ENCODE results near the gene SIRT2.

SIRT2 gene

GRCh38 chr19:38920602-38921419 lies 21.4 kb upstream of the SIRT2 start:
- no peak for DNase-seq (ENCODE audit: low read depth in 2 of 3, low spot score in 2 of 3)

GRCh38 chr19:38919837-38920601 lies 20.6 kb upstream of the SIRT2 start:
- no peak for DNase-seq (ENCODE audit: low read depth in 2 of 3, low spot score in 2 of 3)

GRCh38 chr19:38918526-38918925 lies 19.1 kb upstream of the SIRT2 start:
- no peak for DNase-seq (ENCODE audit: low read depth in 2 of 3, low spot score in 2 of 3)

GRCh38 chr19:38917921-38918491 lies 18.6 kb upstream of the SIRT2 start:
- no peak for DNase-seq (ENCODE audit: low read depth in 2 of 3, low spot score in 2 of 3)

GRCh38 chr19:38917516-38917915 lies 18.1 kb upstream of the SIRT2 start:
- DNase-seq (ENCODE audit: low read depth in 2 of 3, low spot score in 2 of 3) = no peak

GRCh38 chr19:38915329-38916321 lies 16.2 kb upstream of the SIRT2 start:
- no peak for DNase-seq (ENCODE audit: low read depth in 2 of 3, low spot score in 2 of 3)

- no peak for DNase-seq (ENCODE audit: low read depth in 2 of 3, low spot score in 2 of 3)
These were observed 14.5 kb upstream of the SIRT2 start for GRCh38 chr19:38913958-38914357.

GRCh38 chr19:38912600-38913514 lies 13.4 kb upstream of the SIRT2 start:
- no peak for DNase-seq (ENCODE audit: low read depth in 2 of 3, low spot score in 2 of 3)

GRCh38 chr19:38911388-38912001 lies 12.1 kb upstream of the SIRT2 start:
- no peak for DNase-seq (ENCODE audit: low read depth in 2 of 3, low spot score in 2 of 3)

GRCh38 chr19:38910488-38910887 lies 11.1 kb upstream of the SIRT2 start:
- no peak for DNase-seq (ENCODE audit: low read depth in 2 of 3, low spot score in 2 of 3)

- DNase-seq (ENCODE audit: low read depth in 2 of 3, low spot score in 2 of 3) = no peak
These were observed 9.5 kb upstream of the SIRT2 start for GRCh38 chr19:38908911-38909310.

GRCh38 chr19:38907670-38908069 lies 8.3 kb upstream of the SIRT2 start:
- DNase-seq (ENCODE audit: low read depth in 2 of 3, low spot score in 2 of 3) = no peak

- DNase-seq (ENCODE audit: low read depth in 2 of 3, low spot score in 2 of 3) = no peak
These were observed 7.8 kb upstream of the SIRT2 start for GRCh38 chr19:38907227-38907626.

GRCh38 chr19:38905620-38906019 lies 6.2 kb upstream of the SIRT2 start:
- no peak for DNase-seq (ENCODE audit: low read depth in 2 of 3, low spot score in 2 of 3)

- DNase-seq (ENCODE audit: low read depth in 2 of 3, low spot score in 2 of 3) = no peak
These were observed 5.4 kb upstream of the SIRT2 start for GRCh38 chr19:38904581-38905539.

- no peak for DNase-seq (ENCODE audit: low read depth in 2 of 3, low spot score in 2 of 3)
These were observed 2.3 kb upstream of the SIRT2 start for GRCh38 chr19:38901683-38902082.

- DNase-seq (ENCODE audit: low read depth in 2 of 3, low spot score in 2 of 3) = no peak
These were observed 1.3 kb upstream of the SIRT2 start for GRCh38 chr19:38900743-38901190.

- no peak for DNase-seq (ENCODE audit: low read depth in 2 of 3, low spot score in 2 of 3)
These were observed 798 bp upstream of the SIRT2 start for GRCh38 chr19:38900202-38900629.
